Effector memory CD4-positive, alpha-beta T cell (primary cell): ENCODE measurements around the gene GDNF.

Experiments
- DNase-seq, 3 donors: peaks; one replicate each; pipeline ENCODE4 v3.0.0-alpha.2; 2020
- H3K27ac ChIP-seq: 2 replicates; pipeline ENCODE4 v1.7.0; 2013; ENCODE audit warnings: mild to moderate bottlenecking, low read length, moderate library complexity; ENCODE audit not compliant: insufficient read depth, poor library complexity, severe bottlenecking
- H3K27me3 ChIP-seq: replicated peaks from 2 replicates; pipeline ENCODE4 v1.7.0; 2013; ENCODE audit warnings: mild to moderate bottlenecking, low read length; ENCODE audit not compliant: insufficient read depth, control insufficient read depth, poor library complexity, severe bottlenecking
- H3K36me3 ChIP-seq: 2 replicates; pipeline ENCODE4 v1.7.0; 2013; ENCODE audit warnings: mild to moderate bottlenecking, low read length, moderate library complexity; ENCODE audit not compliant: control insufficient read depth, insufficient read depth
- H3K4me1 ChIP-seq: 2 replicates; pipeline ENCODE4 v1.7.0; 2013; ENCODE audit warnings: low read length, mild to moderate bottlenecking; ENCODE audit not compliant: control insufficient read depth, insufficient read depth, poor library complexity, severe bottlenecking
- H3K4me3 ChIP-seq: 2 replicates; pipeline ENCODE4 v1.7.0; 2013; ENCODE audit warnings: low read length, low read depth, mild to moderate bottlenecking; ENCODE audit not compliant: insufficient read depth, poor library complexity, severe bottlenecking
- H3K9me3 ChIP-seq: 2 replicates; pipeline ENCODE4 v1.7.0; 2013; ENCODE audit warnings: mild to moderate bottlenecking, low read length, moderate library complexity; ENCODE audit not compliant: control insufficient read depth

GDNF gene

GRCh38 chr5:37838152-37838932 is 1.5 kb downstream of the GDNF start:
- peaks cover 34% of the 10 kb centered on the region for H3K27me3 ChIP-seq
- no peak for DNase-seq
- no peak overlapping the region for H3K27ac ChIP-seq
- peaks cover 9% of the 10 kb centered on the region for H3K4me1 ChIP-seq
- no peaks in the 10 kb centered on the region for H3K36me3 ChIP-seq
- no peak overlapping the region for H3K4me3 ChIP-seq
- H3K9me3 ChIP-seq, result no peaks in the 10 kb centered on the region

- no peak overlapping the region for H3K27ac ChIP-seq
- DNase-seq, result no peak
Observed at GRCh38 chr5:37837414-37838032, 2.3 kb downstream of the GDNF start.

GRCh38 chr5:37836592-37837413 is 3.0 kb downstream of the GDNF start:
- Histone ChIP-seq H3K27ac (no peak overlapping the region), H3K9me3 (no peaks in the 10 kb centered on the region), H3K4me1 (peaks cover 9% of the 10 kb centered on the region), H3K4me3 (no peak overlapping the region), H3K36me3 (no peaks in the 10 kb centered on the region), H3K27me3 (peaks cover 34% of the 10 kb centered on the region)
- DNase-seq, result no peak

More at GRCh38 chr5:37837414-37838032, 2.3 kb downstream of the GDNF start:
- Histone ChIP-seq H3K36me3 (no peaks in the 10 kb centered on the region), H3K4me1 (peaks cover 9% of the 10 kb centered on the region), H3K9me3 (no peaks in the 10 kb centered on the region), H3K27me3 (peaks cover 34% of the 10 kb centered on the region), H3K4me3 (no peak overlapping the region)

DNA sequence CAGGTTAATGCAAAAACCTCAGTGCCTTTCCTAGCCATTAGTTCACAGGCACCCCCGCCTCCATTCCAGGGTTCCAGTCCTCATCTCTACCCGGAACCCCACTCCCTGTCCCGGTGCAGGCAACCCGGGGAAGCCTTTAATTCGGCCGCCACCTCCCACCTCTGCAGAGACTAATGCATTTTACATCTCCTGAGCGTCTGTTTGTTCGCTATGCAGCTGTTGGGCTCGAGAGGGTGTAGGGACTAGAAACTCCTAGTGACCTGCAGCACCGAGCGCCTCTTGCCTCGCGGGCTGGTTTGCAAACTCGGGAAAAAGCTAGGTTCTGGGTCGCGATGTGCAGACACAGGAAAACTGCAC is 3.6 kb downstream of the GDNF start:
- H3K9me3 ChIP-seq, result no peaks in the 10 kb centered on the region
- peaks cover 34% of the 10 kb centered on the region for H3K27me3 ChIP-seq
- no peak overlapping the region for H3K4me3 ChIP-seq
- H3K4me1 ChIP-seq, result peaks cover 9% of the 10 kb centered on the region
- no peak overlapping the region for H3K27ac ChIP-seq
- no peak for DNase-seq
- H3K36me3 ChIP-seq, result no peaks in the 10 kb centered on the region

DNA sequence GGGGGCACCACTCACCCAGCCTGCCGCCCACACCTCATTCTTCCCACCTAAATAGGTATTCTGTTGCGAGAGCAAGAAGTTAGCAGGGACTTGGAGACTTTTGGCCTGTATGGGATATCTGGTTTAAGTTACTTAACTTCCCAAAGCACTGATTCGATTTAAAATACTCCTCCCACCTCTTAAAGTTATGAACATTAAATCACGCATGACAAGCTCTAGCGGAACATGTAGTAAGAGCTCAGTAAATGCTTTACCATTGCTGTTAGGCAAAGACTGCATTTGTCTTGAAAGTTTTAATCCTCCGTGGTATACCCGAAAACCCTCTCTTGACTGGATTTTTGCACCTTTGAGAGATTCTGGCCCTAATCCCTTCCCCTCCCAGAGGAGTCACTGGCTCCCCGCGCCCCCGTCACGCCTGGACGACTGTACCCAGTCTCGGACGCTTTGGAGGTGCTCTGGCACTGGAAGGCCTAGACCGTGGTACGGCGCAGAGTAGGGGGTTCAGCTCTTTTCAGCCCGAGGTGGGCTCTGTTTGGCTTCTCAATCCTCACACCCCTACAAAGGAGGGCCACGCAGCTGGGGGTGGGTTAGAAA is 4.4 kb downstream of the GDNF start:
- no peak for DNase-seq
- Histone ChIP-seq H3K9me3 (no peaks in the 10 kb centered on the region), H3K4me3 (no peak overlapping the region), H3K27me3 (peaks cover 33% of the 10 kb centered on the region), H3K36me3 (no peaks in the 10 kb centered on the region), H3K27ac (no peak overlapping the region), H3K4me1 (peaks cover 9% of the 10 kb centered on the region)

- H3K4me3 ChIP-seq, result no peak overlapping the region
- H3K27me3 ChIP-seq, result peaks cover 31% of the 10 kb centered on the region
Observed at GRCh38 chr5:37834542-37835379, 5.1 kb downstream of the GDNF start.

GRCh38 chr5:37833990-37834389 is 5.9 kb downstream of the GDNF start:
- Histone ChIP-seq H3K36me3 (no peaks in the 10 kb centered on the region), H3K4me1 (peaks cover 9% of the 10 kb centered on the region), H3K4me3 (no peak overlapping the region), H3K9me3 (no peaks in the 10 kb centered on the region), H3K27me3 (peaks cover 31% of the 10 kb centered on the region), H3K27ac (no peak overlapping the region)
- no peak for DNase-seq

More at GRCh38 chr5:37834542-37835379, 5.1 kb downstream of the GDNF start:
- H3K27ac ChIP-seq, result no peak overlapping the region
- no peaks in the 10 kb centered on the region for H3K9me3 ChIP-seq
- DNase-seq, result no peak
- H3K36me3 ChIP-seq, result no peaks in the 10 kb centered on the region
- H3K4me1 ChIP-seq, result peaks cover 9% of the 10 kb centered on the region

- H3K9me3 ChIP-seq, result no peaks in the 10 kb centered on the region
- H3K27me3 ChIP-seq, result peaks cover 15% of the 10 kb centered on the region
- no peak overlapping the region for H3K27ac ChIP-seq
- H3K36me3 ChIP-seq, result no peaks in the 10 kb centered on the region
- no peak for DNase-seq
- H3K4me1 ChIP-seq, result peaks cover 4% of the 10 kb centered on the region
- no peak overlapping the region for H3K4me3 ChIP-seq
Observed at GRCh38 chr5:37831821-37832534, 7.9 kb downstream of the GDNF start.

DNA sequence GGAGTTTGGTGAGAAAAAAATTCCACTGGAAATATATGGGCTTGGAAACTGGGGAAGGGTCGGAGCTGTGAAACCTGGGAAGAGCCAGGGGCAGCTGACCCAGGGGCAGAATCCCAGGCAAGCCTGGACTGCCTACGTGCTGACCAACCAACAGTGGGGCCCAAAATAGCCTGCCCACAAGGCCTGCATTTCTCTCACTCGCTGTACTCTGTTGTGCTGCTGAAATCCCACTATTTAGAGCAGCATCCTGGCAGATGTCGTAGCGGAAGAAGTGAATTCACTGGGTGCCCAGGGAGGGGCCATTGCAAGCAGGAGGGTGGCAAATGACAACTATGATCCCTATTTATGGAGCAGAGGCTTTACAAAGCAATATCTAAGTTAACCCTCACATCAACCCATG is 9.5 kb downstream of the GDNF start:
- Histone ChIP-seq H3K4me3 (no peak overlapping the region), H3K36me3 (no peaks in the 10 kb centered on the region), H3K9me3 (no peaks in the 10 kb centered on the region), H3K27ac (no peak overlapping the region), H3K4me1 (no peaks in the 10 kb centered on the region), H3K27me3 (peaks cover 6% of the 10 kb centered on the region)
- no peak for DNase-seq
